Spleen (tissue), 11 donors: Measurements from ENCODE around the gene PGS1. TPM values are rescaled to one million over a fixed set of nuclear protein-coding genes. Genes with fewer than 3 reads are reported as not detected.

Source experiments
- DNase-seq: peaks from one replicate; pipeline ENCODE4 v3.0.0-alpha.2; 2020
- H3K27ac ChIP-seq, 8 donors: fragments of 200-600 bp; sonication (generic) in 7 of 8; 1 replicate in 4 of 8; 2 replicates in 4 of 8; pipeline versions ENCODE4 v1.5.0 to v1.8.0; 2016 to 2021; ENCODE audit warnings: inconsistent platforms in 4 of 8, mild to moderate bottlenecking in 4 of 8, moderate library complexity in 1 of 8
- H3K27me3 ChIP-seq, 7 donors: fragments of 200-600 bp; sonication (generic) in 6 of 7; replicated peaks in 1 of 7; 1 replicate in 4 of 7; 2 replicates in 3 of 7; pipeline versions ENCODE4 v1.5.0 to v1.8.0; 2016 to 2021; ENCODE audit warnings: inconsistent platforms in 3 of 7, mild to moderate bottlenecking in 1 of 7
- H3K36me3 ChIP-seq, 6 donors: fragments of 200-600 bp; sonication (generic) in 5 of 6; 1 replicate in 4 of 6; 2 replicates in 2 of 6; pipeline versions ENCODE4 v1.5.0 to v1.8.0; 2016 to 2021; ENCODE audit warnings: inconsistent platforms in 2 of 6
- H3K4me1 ChIP-seq, 6 donors: fragments of 200-600 bp; sonication (generic) in 5 of 6; 1 replicate in 3 of 6; 2 replicates in 3 of 6; pipeline versions ENCODE4 v1.5.0 to v1.8.0; 2016 to 2021; ENCODE audit warnings: inconsistent platforms in 3 of 6
- H3K4me3 ChIP-seq, 8 donors: fragments of 200-600 bp; sonication (generic) in 7 of 8; 1 replicate in 4 of 8; 2 replicates in 4 of 8; pipeline versions ENCODE4 v1.5.0 to v1.8.0; 2016 to 2021; ENCODE audit warnings: inconsistent platforms in 4 of 8, mild to moderate bottlenecking in 4 of 8, moderate library complexity in 2 of 8
- H3K9me3 ChIP-seq, 8 donors: fragments of 200-600 bp; sonication (generic) in 7 of 8; 1 replicate in 4 of 8; 2 replicates in 4 of 8; pipeline versions ENCODE4 v1.5.0 to v1.8.0; 2016 to 2021; ENCODE audit warnings: inconsistent platforms in 4 of 8
- POLR2A ChIP-seq, 3 donors: fragments of 450-650 bp; IDR thresholded peaks; one replicate each; pipeline ENCODE4 v1.5.1; 2017; ENCODE audit warnings: antibody characterized with exemption in 3 of 3, mild to moderate bottlenecking in 1 of 3
- POLR2AphosphoS5 ChIP-seq, 3 donors: sonication (generic); formaldehyde crosslinking; IDR thresholded peaks; one replicate each; pipeline ENCODE4 v1.5.1; 2017; ENCODE audit warnings: antibody characterized with exemption in 3 of 3
- WGBS, 5 donors: extraction: QIAGEN DNeasy Blood & Tissue Kit in 3 of 5; methylation state at CpG; one replicate each; pipeline versions ENCODE4 v1.1.5 to v1.1.7; 2013 to 2018; 5-methylcytosine and 5-hydroxymethylcytosine counted together
- intact Hi-C: fragments of 100-400 bp; cut with DNase I; formaldehyde crosslinking; loops from one replicate; pipeline ENCODE4 v1.15.0; 2023; ENCODE audit warnings: low total_unique reads
- polyA plus RNA-seq, 3 donors: library from polyadenylated mRNA; stranded (reverse); fragments of 200-250 nt; gene quantifications; one replicate each; pipeline ENCODE4 v1.2.1, GENCODE V29; 2013
- total RNA-seq, 7 donors: library from RNA; depleted of rRNA in 3 of 7; stranded (reverse); fragments of >200 nt in 3 of 7; fragmentation: NEBNext Ultra II Directional in 4 of 7; extraction: Animal tissue kit (Norgen Biotek cat#: 25700) in 4 of 7; gene quantifications; one replicate each; pipeline versions ENCODE4 v1.1.0 to v1.2.1, GENCODE V29; 2016 to 2021
- TF ChIP-seq, protein P1 (sequence below), 11 experiments: fragments of 200-600 bp in 7 of 11; fragments of 450-650 bp in 4 of 11; sonication (generic) in 4 of 11; IDR thresholded peaks in 8 of 11; conservative IDR thresholded peaks in 3 of 11; 1 replicate in 7 of 11; 2 replicates in 4 of 11; pipeline versions ENCODE4 v1.4.0 to v1.8.0; 2016 to 2021; ENCODE audit warnings: antibody characterized with exemption in 11 of 11, inconsistent platforms in 4 of 11, mild to moderate bottlenecking in 1 of 11
- donor health status: healthy with polysubstance abuse.
- donor health status: DM: no; HTN: no; CAD: no; lungs with moderate emphysema.
- donor health status: DM: no; HTN: no; CAD: no.
- donor health status: Bipolar disorder and iron deficiency.
- donor health status: healthy.
- donor health status: DM: no; HTN: no; CAD: no.
- donor health status: DM: yes; HTN: yes; CAD: no.

PGS1 gene
- total and polyA plus RNA-seq, 10 donors = 20.0 to 217 (median 109) TPM

DNA sequence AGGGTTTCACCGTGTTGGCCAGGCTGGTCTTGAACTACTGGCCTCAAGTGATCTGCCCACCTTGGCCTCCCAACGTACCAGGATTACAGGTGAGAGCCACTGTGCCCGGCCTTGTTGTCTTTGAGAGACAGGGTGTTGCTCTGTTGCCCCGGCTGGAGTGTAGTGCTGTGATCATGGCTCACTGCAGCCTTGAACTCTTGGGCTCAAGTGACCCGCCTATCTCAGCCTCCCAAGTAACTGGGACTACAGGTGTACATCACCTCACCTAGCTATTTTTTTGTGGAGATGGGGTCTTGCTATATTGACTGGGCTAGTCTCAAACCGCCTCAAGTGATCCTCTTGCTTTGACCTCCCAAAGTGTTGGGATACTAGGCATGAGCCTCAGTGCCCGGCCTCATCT lies 68.4 kb downstream of the PGS1 start:
- no peaks in the 10 kb centered on the region for H3K9me3 ChIP-seq
- intact Hi-C loops = no loop called here
- no peaks in the 10 kb centered on the region for H3K36me3 ChIP-seq
- 90 to 95% (median 93%) methylated on average over 7 of the region's 7 CpGs for WGBS, 5 donors
- no peak for DNase-seq
- H3K27ac ChIP-seq = no peak overlapping the region
- no peak overlapping the region for H3K4me3 ChIP-seq
- TF ChIP-seq POLR2AphosphoS5 (IDR thresholded peaks at IDR 0.05) = no peak
- TF ChIP-seq POLR2A (IDR thresholded peaks at IDR 0.05) = no peak
- TF ChIP-seq, protein P1, sequence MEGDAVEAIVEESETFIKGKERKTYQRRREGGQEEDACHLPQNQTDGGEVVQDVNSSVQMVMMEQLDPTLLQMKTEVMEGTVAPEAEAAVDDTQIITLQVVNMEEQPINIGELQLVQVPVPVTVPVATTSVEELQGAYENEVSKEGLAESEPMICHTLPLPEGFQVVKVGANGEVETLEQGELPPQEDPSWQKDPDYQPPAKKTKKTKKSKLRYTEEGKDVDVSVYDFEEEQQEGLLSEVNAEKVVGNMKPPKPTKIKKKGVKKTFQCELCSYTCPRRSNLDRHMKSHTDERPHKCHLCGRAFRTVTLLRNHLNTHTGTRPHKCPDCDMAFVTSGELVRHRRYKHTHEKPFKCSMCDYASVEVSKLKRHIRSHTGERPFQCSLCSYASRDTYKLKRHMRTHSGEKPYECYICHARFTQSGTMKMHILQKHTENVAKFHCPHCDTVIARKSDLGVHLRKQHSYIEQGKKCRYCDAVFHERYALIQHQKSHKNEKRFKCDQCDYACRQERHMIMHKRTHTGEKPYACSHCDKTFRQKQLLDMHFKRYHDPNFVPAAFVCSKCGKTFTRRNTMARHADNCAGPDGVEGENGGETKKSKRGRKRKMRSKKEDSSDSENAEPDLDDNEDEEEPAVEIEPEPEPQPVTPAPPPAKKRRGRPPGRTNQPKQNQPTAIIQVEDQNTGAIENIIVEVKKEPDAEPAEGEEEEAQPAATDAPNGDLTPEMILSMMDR (IDR thresholded peaks at IDR 0.05 in 8 of 11, conservative IDR thresholded peaks at IDR 0.05 in 3 of 11) = no peak
- H3K4me1 ChIP-seq = peaks cover 4 to 31% (median 26%) of the 10 kb centered on the region in 6 donors
- H3K27me3 ChIP-seq = peaks cover 0 to 20% (median 0%) of the 10 kb centered on the region in 7 donors

DNA sequence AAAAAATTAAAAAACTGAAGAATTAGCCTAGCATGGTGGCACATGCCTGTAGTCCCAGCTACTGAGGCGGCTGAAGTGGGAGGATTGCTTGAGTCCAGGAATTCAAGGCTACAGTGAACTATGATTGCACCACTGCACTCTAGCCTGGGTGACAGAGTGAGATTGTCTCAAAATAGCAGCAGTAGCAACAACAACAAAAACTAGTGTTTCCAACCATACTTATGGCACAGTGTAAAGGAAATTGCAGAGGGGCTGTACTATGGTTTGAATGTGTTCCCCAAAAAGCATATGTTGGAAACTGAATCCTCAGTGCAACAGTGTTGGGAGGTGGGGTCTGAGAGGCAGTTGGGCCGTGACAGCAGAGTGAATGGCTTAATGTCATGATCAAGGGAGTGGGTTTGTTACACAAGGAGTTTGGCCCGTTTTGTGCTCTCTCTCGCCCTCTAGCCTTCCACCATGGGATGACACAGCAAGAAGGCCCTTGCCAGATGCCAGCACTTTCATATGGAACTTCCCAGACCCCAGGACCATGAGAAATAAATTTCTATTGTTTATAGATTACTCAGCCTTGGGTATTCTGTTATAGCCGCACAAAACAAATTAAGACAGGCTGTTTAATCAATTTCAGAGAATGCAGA lies 70.0 kb downstream of the PGS1 start:
- TF ChIP-seq POLR2AphosphoS5 (IDR thresholded peaks at IDR 0.05) = no peak
- TF ChIP-seq, protein P1 (IDR thresholded peaks at IDR 0.05 in 8 of 11, conservative IDR thresholded peaks at IDR 0.05 in 3 of 11) = peak in 3 of 11 experiments; percentile 11 to 25 (median 18)
- 67 to 81% (median 74%) methylated on average over 5 of the region's 5 CpGs for whole genome bisulfite sequencing, 5 donors
- DNase-seq = no peak

DNA sequence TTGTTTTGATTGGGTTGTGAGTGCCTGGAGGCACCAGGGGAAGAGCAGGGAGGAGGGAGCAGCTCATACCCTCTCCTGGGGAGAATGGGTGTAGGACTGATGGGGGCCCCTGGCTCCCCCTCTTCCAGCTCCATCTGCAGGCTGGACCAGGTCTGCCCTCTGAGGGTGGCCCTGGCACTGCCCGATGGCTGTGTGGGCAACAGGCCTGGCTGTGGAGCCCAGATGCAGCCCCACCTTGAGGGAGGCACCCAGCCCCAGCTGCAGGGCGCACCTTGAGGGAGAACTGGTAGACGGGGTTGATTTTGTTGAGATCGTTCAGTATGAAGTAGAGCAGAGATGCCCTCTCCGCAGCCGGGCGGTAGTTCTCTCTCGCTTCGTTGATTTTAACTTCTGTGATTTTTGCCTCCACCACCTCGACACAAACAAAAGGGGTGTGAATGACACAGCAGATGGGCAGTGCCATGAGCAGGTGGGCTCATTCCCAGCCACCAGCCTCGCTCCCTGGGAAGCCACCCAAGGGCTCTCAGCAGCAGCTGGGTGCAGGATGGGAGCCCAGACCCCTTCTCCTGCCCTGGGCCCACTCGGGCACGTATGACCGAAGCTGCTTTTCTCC lies 71.6 kb downstream of the PGS1 start:
- peaks cover 0 to 12% (median 0%) of the 10 kb centered on the region in 7 donors for H3K27me3 ChIP-seq
- no peak for TF ChIP-seq POLR2A (IDR thresholded peaks at IDR 0.05)
- no peak for TF ChIP-seq POLR2AphosphoS5 (IDR thresholded peaks at IDR 0.05)
- TF ChIP-seq, protein P1 (IDR thresholded peaks at IDR 0.05 in 8 of 11, conservative IDR thresholded peaks at IDR 0.05 in 3 of 11) = no peak
- H3K4me3 ChIP-seq = no peak overlapping the region
- H3K27ac ChIP-seq = no peak overlapping the region
- no peaks in the 10 kb centered on the region for H3K36me3 ChIP-seq
- no peak for DNase-seq
- intact Hi-C loops = no loop called here
- H3K4me1 ChIP-seq = peaks cover 0 to 8% (median 6%) of the 10 kb centered on the region in 6 donors
- H3K9me3 ChIP-seq = no peaks in the 10 kb centered on the region
- WGBS, 5 donors = 86 to 100% (median 91%) methylated on average over 6 to 14 of the region's 14 CpGs

More for the DNA sequence above, 70.0 kb downstream of the PGS1 start:
- H3K4me1 ChIP-seq = peaks cover 0 to 15% (median 13%) of the 10 kb centered on the region in 6 donors
- intact Hi-C loops = no loop called here
- no peaks in the 10 kb centered on the region for H3K36me3 ChIP-seq
- no peak overlapping the region for H3K4me3 ChIP-seq
- H3K27ac ChIP-seq = no peak overlapping the region
- peaks cover 0 to 20% (median 0%) of the 10 kb centered on the region in 7 donors for H3K27me3 ChIP-seq
- H3K9me3 ChIP-seq = no peaks in the 10 kb centered on the region

DNA sequence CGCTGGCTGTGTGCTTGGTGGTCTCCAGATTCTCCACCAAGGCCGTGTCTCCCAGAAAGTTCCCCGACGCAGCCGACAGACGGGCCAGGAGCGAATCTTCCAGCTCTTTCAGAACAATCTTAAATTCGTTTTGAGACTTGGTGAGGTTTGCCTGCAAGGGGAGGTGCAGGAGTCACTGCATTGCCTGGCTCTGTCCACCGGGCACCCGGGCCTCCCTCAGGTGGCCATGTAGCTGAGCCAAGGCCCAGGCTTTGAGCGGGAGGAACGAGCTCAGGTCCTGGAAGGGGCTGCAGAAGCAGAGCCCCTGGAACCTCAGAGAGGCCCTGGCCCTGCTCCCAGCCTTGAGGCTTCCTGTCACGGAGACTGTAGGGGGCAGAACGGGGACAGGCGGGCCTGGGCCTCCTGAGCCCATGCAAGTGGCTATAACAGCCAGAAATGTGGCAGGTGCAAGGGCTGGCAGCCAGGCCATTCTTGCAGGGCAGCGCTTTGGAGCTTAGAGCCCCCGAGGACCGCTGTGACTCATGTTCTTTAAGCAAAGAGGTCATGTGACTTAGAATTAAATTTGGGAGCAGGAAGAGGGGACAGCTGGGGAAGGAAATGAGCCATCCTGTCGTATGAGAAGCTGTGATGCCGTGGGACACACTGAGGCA lies 72.4 kb downstream of the PGS1 start:
- Histone ChIP-seq H3K9me3 (no peaks in the 10 kb centered on the region), H3K27me3 (peaks cover 0 to 6% (median 0%) of the 10 kb centered on the region in 7 donors), H3K4me3 (no peak overlapping the region), H3K27ac (no peak overlapping the region), H3K4me1 (peaks cover 0 to 8% (median 6%) of the 10 kb centered on the region in 6 donors), H3K36me3 (no peaks in the 10 kb centered on the region)
- TF ChIP-seq, protein P1 (IDR thresholded peaks at IDR 0.05 in 8 of 11, conservative IDR thresholded peaks at IDR 0.05 in 3 of 11) = no peak
- TF ChIP-seq POLR2A (IDR thresholded peaks at IDR 0.05) (no peak), POLR2AphosphoS5 (IDR thresholded peaks at IDR 0.05) (no peak)
- 37 to 55% (median 50%) methylated on average over 10 to 20 of the region's 20 CpGs for WGBS, 5 donors
- no peak for DNase-seq
- intact Hi-C loops = no loop called here
